GM19452 (cell line): Measurements from ENCODE around the gene MLKL.
A peak's percentile ranks its signal among the peaks of the same experiment; 100 is the strongest.
"Not testable (repeated sequence)": the region's sequence is repeated elsewhere in the genome, so short reads cannot be mapped to it uniquely, and the experiment has no call there.

Experiments used
- ATAC-seq: cut with Tn5 transposase; IDR thresholded peaks from one replicate; pipeline ENCODE4 v1.9.1; 2021; ENCODE audit not compliant: unreplicated experiment

The MLKL gene

GRCh38 chr16:74732707-74733350, 32.2 kb upstream of the MLKL start:
- ATAC-seq, result no peak

- ATAC-seq, result no peak
Measured at GRCh38 chr16:74731853-74732477, 31.3 kb upstream of the MLKL start.

DNA sequence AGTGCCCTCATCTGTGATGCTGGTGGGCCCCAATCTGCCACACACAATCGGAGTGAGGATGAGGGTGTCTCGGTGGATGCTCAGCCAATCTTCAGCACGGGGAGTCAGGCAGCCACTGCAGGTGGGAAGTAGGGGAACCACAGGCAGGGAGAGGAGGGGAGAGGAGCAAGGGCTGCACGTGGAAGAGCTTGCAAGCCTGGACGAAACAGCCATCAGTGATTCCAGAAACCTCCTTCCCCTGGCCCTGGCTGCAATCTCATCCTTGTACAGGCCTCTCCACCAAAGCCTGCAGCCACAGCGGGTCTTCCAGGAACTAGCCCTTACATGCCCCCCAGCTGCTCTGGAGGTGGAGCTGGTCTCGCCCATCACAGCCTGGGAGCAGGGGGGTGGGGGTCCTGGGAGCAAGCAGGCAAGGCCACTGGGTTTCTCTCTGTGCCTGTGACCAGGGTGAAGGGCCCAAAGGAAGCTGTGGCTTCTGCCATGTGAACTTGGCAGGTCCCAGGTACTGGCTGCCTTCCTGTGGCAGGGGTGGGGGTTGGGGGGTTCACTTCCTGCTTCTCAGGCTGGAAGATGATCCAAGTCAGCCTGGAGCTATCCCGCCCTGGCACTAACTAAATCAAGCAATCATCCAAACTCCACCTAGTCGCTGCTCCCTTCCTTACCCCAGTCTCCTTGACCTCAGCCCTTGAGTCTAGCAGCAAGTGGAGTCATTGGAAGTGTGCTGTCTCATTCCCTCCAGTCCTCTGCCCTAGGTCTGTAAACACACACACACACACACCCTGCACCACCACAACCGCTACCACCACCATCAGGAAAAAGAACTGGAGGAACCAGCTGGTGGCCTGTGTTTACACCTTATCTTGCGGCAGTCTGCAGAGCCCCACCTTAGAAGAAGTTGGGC, 29.4 kb upstream of the MLKL start:
- no peak for ATAC-seq

- no peak for ATAC-seq
Measured at GRCh38 chr16:74727903-74728302, 27.2 kb upstream of the MLKL start.

DNA sequence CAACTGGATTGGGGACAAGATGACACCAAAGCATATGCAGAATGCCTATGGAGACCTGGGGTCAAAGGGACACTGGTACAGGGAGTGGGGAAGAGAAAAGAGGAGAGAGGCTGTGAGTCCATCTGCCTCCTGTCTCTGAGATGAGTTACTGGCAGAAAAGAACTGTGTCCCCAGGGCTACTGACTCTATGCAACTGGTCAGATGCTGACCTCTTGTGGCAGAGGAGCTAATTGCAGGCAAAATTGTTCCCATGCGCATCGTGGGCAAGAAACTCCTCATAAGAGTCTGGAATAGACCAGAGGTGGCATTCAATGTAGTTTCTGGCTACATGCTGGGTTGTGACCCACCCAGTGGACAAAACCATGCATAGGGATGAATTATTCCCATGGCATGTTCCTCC, 26.1 kb upstream of the MLKL start:
- no peak for ATAC-seq

- no peak for ATAC-seq
Measured at GRCh38 chr16:74725651-74726455, 25.2 kb upstream of the MLKL start.

DNA sequence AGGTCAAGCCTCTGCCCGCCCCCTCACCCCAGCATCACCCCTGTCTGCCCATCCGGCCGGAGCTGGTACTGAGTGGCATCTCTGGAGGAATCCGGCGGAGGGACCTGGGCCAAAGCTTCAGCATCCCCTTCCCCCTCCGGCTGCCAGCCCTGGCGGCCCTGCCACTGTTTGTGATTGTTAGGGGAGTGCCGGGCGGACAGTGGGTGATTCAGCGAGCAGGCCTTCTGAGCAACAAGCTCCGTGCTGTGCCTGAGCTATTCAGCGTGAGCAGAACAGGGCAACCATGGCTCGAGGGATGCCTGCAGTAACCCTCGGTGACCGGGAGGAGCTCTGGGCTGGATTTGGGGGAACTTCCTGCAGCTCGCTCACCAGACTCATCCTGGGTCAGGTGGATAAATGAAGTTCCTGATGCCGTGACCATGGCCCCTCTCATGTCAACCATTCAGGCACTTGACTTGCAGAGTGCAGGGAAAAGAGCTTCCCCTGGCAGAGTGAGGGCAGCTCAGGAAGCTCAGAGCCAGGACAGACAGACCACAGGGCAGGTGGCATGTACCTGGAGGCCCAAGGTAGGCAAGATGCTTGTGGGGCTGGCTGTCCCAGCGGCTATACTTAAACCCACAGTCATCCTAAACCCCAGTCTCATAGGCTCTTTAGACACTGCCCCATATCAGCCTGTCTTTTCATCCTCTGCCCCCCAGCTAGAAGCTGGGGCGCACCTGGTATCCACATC, 24.3 kb upstream of the MLKL start:
- no peak for ATAC-seq

DNA sequence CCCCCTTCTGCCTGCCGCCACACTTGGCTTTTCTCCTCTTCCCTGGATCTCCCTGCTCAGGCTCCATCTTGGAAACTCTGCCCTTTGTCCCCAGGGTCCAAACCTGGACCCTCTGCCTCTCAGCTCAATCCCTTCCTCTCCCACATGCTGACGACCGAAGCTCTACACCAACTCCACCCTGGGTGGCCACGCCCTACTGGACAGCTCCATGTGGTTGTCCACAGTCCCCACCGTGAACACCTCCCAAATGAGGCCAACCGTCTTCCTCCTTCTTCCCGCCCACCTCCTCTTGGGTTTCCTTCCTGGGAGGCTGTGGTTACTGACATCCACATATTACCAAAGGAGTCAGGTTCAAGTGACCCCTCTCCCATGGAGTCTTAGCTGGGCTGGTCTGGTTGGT, 22.6 kb upstream of the MLKL start:
- no peak for ATAC-seq

GRCh38 chr16:74722156-74722555, 21.5 kb upstream of the MLKL start:
- not testable (repeated sequence) for ATAC-seq

DNA sequence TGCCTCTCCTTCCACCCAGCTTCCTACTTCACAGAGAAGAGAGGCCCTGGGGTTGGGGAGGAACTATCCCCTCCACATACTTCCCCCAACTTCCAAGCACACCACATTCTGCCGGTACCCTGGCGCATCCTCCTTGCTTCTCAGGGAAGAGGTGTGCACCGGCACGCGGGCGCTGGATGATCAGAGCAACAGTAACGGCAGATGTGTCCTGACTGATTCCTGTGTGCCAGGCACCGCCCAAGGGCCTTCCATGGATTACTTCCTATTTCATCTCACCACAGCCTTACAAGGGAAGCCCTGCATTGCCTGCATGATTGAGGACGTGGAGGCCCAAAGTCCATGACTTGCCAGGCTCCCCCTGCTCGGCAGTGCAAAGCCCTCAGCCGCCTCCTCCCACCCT, 21.1 kb upstream of the MLKL start:
- ATAC-seq, result no peak

DNA sequence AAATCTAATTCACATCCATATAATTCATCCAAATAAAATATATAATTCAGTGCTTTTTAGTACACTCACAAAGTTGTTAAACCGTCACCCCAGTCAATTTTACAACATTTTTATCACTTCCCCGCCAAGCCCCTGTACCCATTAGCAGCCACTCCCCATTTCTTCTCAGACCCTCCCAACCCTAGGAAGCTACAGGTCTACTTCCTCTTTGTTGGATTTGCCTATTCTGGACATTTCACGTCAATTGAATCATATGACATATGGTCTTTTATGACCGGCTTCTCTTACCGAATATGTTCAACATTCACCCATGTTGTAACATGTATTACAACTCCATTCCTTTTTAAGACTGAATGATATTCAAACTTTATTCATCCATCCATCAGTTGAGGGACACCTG, 19.9 kb upstream of the MLKL start:
- no peak for ATAC-seq

DNA sequence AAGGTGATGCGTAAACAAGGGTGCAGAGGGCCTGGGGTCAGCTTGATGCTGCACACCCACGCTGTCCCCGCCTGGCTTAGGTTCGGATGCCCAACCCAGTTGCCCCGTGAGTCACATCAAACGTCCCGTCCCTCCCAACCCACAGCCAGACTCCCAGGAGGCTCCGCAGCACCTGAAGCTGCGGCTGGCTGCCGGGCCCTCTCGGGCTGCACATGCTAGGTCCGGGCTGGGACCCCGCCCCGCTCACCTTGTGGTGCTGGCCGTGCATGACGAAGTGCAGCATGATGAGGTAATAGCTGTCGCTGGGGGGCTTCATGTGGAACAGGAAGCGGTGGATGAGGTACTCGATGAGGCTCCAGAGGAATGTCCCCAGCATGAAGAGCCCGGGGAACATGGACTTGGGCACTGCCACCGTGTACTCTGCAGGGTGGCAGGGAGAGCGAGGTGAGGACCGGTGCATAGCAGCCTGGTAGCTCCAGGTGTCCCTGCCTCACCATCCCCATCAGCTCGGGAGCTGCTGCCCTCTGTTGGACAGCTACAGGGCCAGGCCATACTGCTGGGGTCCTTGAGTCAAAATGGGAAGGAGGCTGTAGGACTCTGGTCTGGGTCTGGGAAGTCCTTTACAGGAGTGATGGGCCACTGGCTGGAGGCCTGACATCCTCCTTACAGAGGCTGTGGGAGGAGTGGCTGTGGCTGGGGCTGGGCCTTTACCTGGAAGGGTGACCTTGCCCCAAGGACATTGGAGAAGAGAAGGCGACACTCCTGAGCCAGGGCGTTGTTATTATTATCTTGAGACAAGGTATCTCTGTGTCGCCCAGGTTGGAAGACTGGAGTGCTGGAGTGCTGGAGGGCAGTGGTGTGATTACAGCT, 18.3 kb upstream of the MLKL start:
- ATAC-seq, result no peak

- no peak for ATAC-seq
Measured at GRCh38 chr16:74718140-74718539, 17.5 kb upstream of the MLKL start.

DNA sequence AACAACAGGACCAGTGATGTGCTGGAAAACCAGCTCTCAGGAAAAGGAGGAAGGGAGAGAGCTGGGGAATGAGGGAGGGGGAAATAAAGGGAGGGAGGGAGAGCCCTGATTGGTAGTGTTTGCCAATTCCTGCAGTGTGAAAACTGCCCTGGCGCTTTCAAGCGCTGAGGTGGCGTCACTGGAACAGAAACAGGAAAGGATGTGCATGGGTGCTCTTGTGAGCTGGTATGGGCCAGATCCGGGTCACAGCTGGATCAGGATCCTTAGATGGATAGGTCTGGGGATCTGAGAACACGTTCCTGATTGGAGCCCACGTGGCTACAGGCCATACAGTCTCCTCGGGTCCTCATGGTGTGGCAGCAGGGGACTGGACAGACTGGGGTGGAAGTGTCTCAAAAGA, 16.7 kb upstream of the MLKL start:
- ATAC-seq, result no peak

GRCh38 chr16:74716355-74716754, 15.7 kb upstream of the MLKL start:
- no peak for ATAC-seq

- no peak for ATAC-seq
Measured at GRCh38 chr16:74713876-74714275, 13.2 kb upstream of the MLKL start.

DNA sequence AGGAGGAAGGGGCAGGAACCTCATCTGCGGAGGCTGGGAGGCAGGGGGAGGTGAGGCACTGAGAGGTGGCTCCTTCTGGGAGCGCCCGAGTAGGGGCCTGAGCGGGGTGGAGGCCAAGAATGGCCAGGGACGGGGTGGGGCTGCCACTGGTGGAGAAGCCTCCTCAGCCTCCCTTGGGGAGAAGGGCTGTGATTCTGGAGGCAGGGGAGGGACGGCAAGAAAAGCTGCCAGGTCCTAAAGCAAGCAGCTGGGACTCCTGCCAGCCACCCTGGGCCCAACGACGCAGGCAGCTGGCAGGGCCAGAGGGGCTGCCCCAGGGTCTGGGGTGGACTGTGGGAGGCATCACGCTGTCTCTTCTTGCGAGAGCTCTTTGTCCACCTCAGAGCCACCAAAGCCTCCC, 12.7 kb upstream of the MLKL start:
- ATAC-seq, result no peak

- no peak for ATAC-seq
Measured at GRCh38 chr16:74711938-74712337, 11.3 kb upstream of the MLKL start.

- no peak for ATAC-seq
Measured at GRCh38 chr16:74710401-74710800, 9.7 kb upstream of the MLKL start.

DNA sequence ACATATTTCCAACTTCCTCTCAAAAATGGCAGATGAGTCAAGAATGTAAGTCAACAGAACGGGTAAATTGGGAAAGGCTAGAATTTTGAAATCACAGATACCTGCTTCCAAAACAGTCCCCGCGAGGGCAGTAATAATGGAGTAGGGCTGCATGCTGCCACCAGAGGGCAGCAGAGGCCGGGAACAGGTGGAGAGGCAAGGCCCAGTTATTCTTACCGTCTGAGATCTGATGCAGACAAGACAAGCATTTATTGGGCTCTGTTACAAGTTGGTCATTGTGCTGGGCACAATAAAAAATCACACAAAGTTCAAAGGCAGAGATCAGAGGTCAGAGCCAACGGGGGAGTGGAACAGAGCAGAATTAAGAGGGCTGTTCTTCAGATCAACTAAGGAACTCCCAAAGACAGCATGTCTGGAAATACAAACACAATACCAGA, 8.8 kb upstream of the MLKL start:
- peak; percentile 92 for ATAC-seq
